ENCODE measurements around the gene C12orf43. TPM values are rescaled to one million over a fixed set of nuclear protein-coding genes. Genes with fewer than 3 reads are reported as not detected.

Gene C12orf43
- polyA plus RNA-seq, 1 donor (not counting 4 experiments of a cell fraction or from before 2014, with no cell fraction given), result 12.8 TPM

DNA sequence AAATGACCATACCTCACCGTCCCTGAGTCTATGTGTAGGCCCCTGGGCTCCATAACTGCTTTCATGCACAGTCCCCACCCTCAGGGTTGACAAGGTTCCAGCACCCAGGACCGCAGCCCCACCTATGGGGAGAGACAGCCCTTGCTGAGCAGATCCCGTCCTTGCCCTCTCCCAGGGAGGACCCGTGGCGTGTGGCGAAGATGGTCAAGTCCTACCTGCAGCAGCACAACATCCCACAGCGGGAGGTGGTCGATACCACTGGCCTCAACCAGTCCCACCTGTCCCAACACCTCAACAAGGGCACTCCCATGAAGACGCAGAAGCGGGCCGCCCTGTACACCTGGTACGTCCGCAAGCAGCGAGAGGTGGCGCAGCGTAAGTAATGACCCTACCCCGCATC is 27.6 kb downstream of the C12orf43 start:
- Histone ChIP-seq H3K9me3 (ENCODE audit: control insufficient read depth, low read depth, low read length) (no peaks in the 10 kb centered on the region), H3K79me2 (ENCODE audit: control insufficient read depth, insufficient read depth, low read length) (no peaks in the 10 kb centered on the region), H3K4me3 (ENCODE audit: control insufficient read depth in 2 of 3, extremely low read depth in 1 of 3, insufficient read depth in 2 of 3, low read depth in 1 of 3, low read length in 3 of 3) (no peak overlapping the region), H3K4me1 (ENCODE audit: control insufficient read depth, extremely low read depth, insufficient read depth, low read length) (no peaks in the 10 kb centered on the region), H3K27ac (ENCODE audit: control insufficient read depth, insufficient read depth, low read length) (no peak overlapping the region), H3K9me1 (ENCODE audit: control insufficient read depth, extremely low read depth, insufficient read depth, low read length) (no peaks in the 10 kb centered on the region), H3K27me3 (ENCODE audit: control insufficient read depth, extremely low read depth, insufficient read depth, low read length) (peaks cover 2% of the 10 kb centered on the region), H4K20me1 (ENCODE audit: control insufficient read depth, extremely low read depth, insufficient read depth, low read length) (no peaks in the 10 kb centered on the region), H3K4me2 (ENCODE audit: control insufficient read depth, extremely low read depth, insufficient read depth, low read depth, low read length) (no peak overlapping the region), H3K9ac (ENCODE audit: control insufficient read depth, extremely low read depth, insufficient read depth, low read length) (no peak overlapping the region), H3K36me3 (ENCODE audit: control insufficient read depth in 2 of 2, extremely low read depth in 1 of 2, insufficient read depth in 2 of 2, low read length in 2 of 2) (no peaks in the 10 kb centered on the region), H2AFZ (ENCODE audit: control insufficient read depth, low read length) (no peak overlapping the region)
- dilution Hi-C loops (cut with MboI; ENCODE audit: extremely low pct_ligation_motif_present, low sequenced_read_pairs), result no loop called here
- DNase-seq (ENCODE audit: low read depth, low spot score) (no peak), FAIRE-seq (no peak)
- no peak for TF ChIP-seq EZH2 (IDR thresholded peaks at IDR 0.05; ENCODE audit: low read length)
- TF ChIP-seq, protein P1, sequence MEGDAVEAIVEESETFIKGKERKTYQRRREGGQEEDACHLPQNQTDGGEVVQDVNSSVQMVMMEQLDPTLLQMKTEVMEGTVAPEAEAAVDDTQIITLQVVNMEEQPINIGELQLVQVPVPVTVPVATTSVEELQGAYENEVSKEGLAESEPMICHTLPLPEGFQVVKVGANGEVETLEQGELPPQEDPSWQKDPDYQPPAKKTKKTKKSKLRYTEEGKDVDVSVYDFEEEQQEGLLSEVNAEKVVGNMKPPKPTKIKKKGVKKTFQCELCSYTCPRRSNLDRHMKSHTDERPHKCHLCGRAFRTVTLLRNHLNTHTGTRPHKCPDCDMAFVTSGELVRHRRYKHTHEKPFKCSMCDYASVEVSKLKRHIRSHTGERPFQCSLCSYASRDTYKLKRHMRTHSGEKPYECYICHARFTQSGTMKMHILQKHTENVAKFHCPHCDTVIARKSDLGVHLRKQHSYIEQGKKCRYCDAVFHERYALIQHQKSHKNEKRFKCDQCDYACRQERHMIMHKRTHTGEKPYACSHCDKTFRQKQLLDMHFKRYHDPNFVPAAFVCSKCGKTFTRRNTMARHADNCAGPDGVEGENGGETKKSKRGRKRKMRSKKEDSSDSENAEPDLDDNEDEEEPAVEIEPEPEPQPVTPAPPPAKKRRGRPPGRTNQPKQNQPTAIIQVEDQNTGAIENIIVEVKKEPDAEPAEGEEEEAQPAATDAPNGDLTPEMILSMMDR (optimal IDR thresholded peaks at IDR 0.05 in 1 of 3, IDR thresholded peaks at IDR 0.05 in 1 of 3, conservative IDR thresholded peaks at IDR 0.05 in 1 of 3; ENCODE audit: extremely low read depth in 1 of 3, insufficient read depth in 2 of 3, low read length in 3 of 3), result no peak

DNA sequence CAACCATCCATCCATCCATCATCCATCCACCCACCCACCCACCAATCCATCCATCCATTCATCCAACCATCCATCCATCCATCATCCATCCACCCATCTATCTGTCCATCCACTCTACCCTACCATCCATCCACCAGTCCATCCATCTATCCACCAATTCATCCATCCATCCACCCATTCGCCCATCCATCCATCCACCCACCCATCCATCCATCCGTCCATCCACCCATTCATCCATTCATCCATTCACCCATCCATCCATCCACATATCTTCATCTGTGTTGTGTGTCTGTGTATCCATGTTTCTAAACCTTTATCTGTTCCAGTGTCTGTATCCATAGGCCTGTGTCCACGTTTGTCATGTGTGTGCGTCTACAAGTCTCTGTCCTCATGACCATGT is 28.1 kb downstream of the C12orf43 start:
- Histone ChIP-seq H3K4me2 (ENCODE audit: control insufficient read depth, extremely low read depth, insufficient read depth, low read depth, low read length) (no peak overlapping the region), H3K36me3 (ENCODE audit: control insufficient read depth in 2 of 2, extremely low read depth in 1 of 2, insufficient read depth in 2 of 2, low read length in 2 of 2) (no peaks in the 10 kb centered on the region), H3K9me1 (ENCODE audit: control insufficient read depth, extremely low read depth, insufficient read depth, low read length) (no peaks in the 10 kb centered on the region), H3K27me3 (ENCODE audit: control insufficient read depth, extremely low read depth, insufficient read depth, low read length) (no peaks in the 10 kb centered on the region), H3K4me1 (ENCODE audit: control insufficient read depth, extremely low read depth, insufficient read depth, low read length) (no peaks in the 10 kb centered on the region), H3K4me3 (ENCODE audit: control insufficient read depth in 2 of 3, extremely low read depth in 1 of 3, insufficient read depth in 2 of 3, low read depth in 1 of 3, low read length in 3 of 3) (no peak overlapping the region), H3K9ac (ENCODE audit: control insufficient read depth, extremely low read depth, insufficient read depth, low read length) (no peak overlapping the region), H2AFZ (ENCODE audit: control insufficient read depth, low read length) (no peak overlapping the region), H3K79me2 (ENCODE audit: control insufficient read depth, insufficient read depth, low read length) (no peaks in the 10 kb centered on the region), H3K9me3 (ENCODE audit: control insufficient read depth, low read depth, low read length) (no peaks in the 10 kb centered on the region), H3K27ac (ENCODE audit: control insufficient read depth, insufficient read depth, low read length) (no peak overlapping the region), H4K20me1 (ENCODE audit: control insufficient read depth, extremely low read depth, insufficient read depth, low read length) (no peaks in the 10 kb centered on the region)
- no peak for DNase-seq (ENCODE audit: low read depth, low spot score)
- dilution Hi-C loops (cut with MboI; ENCODE audit: extremely low pct_ligation_motif_present, low sequenced_read_pairs), result no loop called here
- TF ChIP-seq, protein P1 (optimal IDR thresholded peaks at IDR 0.05 in 1 of 3, IDR thresholded peaks at IDR 0.05 in 1 of 3, conservative IDR thresholded peaks at IDR 0.05 in 1 of 3; ENCODE audit: extremely low read depth in 1 of 3, insufficient read depth in 2 of 3, low read length in 3 of 3), result no peak
- TF ChIP-seq EZH2 (IDR thresholded peaks at IDR 0.05; ENCODE audit: low read length), result no peak
- FAIRE-seq, result no peak
